Skeletal muscle satellite cell (primary cell): ENCODE results near the gene PPP1R1A.

Experiments
- H3K27me3 ChIP-seq: 2 replicates; pipeline ENCODE4 v1.7.0; 2013; ENCODE audit warnings: low read length; ENCODE audit not compliant: control insufficient read depth, insufficient read depth
- H3K36me3 ChIP-seq: 2 replicates; pipeline ENCODE4 v1.7.0; 2013; ENCODE audit warnings: mild to moderate bottlenecking, control low read depth, low read length; ENCODE audit not compliant: insufficient read depth
- H3K4me1 ChIP-seq: 2 replicates; pipeline ENCODE4 v1.7.0; 2013; ENCODE audit warnings: low read length; ENCODE audit not compliant: control insufficient read depth, insufficient read depth
- H3K4me2 ChIP-seq: 2 replicates; pipeline ENCODE4 v1.7.0; 2013; ENCODE audit warnings: mild to moderate bottlenecking, low read length
- H3K4me3 ChIP-seq: 2 replicates; pipeline ENCODE4 v1.7.0; 2013; ENCODE audit warnings: low read length
- H3K9ac ChIP-seq: 2 replicates; pipeline ENCODE4 v1.7.0; 2013; ENCODE audit warnings: mild to moderate bottlenecking, low read depth, low read length, moderate library complexity
- H3K9me3 ChIP-seq: replicated peaks from 2 replicates; pipeline ENCODE4 v1.7.0; 2013; ENCODE audit warnings: mild to moderate bottlenecking, control low read depth, low read length

Gene PPP1R1A

DNA sequence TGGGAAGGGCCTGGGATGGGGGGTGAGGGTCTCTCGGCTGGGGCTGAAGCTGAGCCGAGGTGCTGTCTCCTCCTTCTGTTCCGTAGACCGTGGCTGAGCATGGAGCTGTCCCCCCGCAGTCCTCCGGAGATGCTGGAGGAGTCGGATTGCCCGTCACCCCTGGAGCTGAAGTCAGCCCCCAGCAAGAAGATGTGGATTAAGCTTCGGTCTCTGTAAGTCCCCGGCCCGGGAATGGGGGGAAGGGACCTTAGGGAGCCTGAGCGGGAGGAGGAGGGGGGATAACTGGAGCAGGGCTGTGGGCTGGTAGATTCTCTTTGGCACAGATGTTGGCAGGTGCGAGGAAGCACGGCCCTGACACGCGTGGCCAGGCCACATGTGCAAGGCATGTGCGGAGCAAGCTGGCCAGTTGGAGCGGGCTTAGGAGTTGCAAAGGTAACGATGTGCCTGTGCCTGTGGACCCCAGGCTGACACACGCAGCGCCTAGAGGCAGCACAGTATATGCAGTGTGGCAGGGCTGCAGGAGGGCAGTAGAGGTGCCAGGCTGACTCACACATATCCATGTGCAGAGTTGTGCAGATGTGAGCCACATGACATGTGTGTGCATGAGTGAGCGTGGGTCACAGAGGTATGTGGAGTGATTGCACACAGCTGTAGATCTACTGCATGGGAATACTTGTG, 38.5 kb downstream of the PPP1R1A start:
- H3K4me1 ChIP-seq, result peaks cover 3% of the 10 kb centered on the region
- no peak overlapping the region for H3K9ac ChIP-seq
- H3K4me2 ChIP-seq, result peak overlapping the region; percentile 70
- peak overlapping the region; percentile 60 for H3K4me3 ChIP-seq
- no peaks in the 10 kb centered on the region for H3K9me3 ChIP-seq
- H3K27me3 ChIP-seq, result peaks cover 96% of the 10 kb centered on the region
- H3K36me3 ChIP-seq, result no peaks in the 10 kb centered on the region

- no peaks in the 10 kb centered on the region for H3K36me3 ChIP-seq
- H3K4me3 ChIP-seq, result no peak overlapping the region
- no peaks in the 10 kb centered on the region for H3K9me3 ChIP-seq
- H3K4me1 ChIP-seq, result peaks cover 3% of the 10 kb centered on the region
- no peak overlapping the region for H3K9ac ChIP-seq
- peaks cover 92% of the 10 kb centered on the region for H3K27me3 ChIP-seq
- no peak overlapping the region for H3K4me2 ChIP-seq
These were observed 41.9 kb downstream of the PPP1R1A start for GRCh38 chr12:54546511-54546910.

DNA sequence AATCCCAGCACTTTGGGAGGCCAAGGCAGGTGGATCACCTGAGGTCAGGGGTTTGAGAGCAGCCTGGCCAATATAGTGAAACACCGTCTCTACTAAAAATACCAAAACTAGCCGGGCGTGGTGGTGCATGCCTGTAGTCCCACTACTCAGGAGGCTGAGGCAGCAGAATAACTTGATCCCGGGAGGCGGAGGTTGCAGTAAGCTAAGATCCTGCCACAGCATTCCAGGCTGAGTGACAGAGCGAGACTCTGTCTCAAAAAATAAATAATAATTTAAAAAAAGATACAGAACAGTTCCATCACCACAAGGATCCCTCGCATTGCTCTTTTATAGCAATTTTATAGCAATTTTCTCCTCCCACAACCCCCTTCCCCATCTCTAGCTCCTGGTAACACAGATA, 43.7 kb downstream of the PPP1R1A start:
- Histone ChIP-seq H3K4me3 (no peak overlapping the region), H3K4me2 (no peak overlapping the region), H3K27me3 (peaks cover 90% of the 10 kb centered on the region), H3K4me1 (peaks cover 3% of the 10 kb centered on the region), H3K36me3 (no peaks in the 10 kb centered on the region), H3K9ac (no peak overlapping the region), H3K9me3 (no peaks in the 10 kb centered on the region)

DNA sequence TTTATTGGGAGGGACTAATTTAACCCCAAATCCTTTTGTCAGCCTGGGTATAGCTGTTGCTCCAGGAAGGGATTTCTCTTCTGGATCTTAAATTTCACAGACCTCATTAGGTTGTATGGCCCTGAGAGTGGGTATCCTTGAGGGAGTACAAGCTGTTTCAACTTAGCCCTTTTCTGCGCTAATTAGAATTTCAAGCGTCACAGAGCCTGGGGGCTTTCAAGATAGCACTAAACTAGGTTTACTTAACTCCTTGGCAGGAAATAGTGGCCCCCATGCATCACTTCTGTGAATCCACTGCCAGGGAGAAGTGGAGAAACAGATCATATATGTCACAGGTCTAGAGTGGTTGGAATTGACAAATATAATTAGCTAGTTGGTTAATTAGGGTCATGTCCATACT, 44.9 kb downstream of the PPP1R1A start:
- no peaks in the 10 kb centered on the region for H3K9me3 ChIP-seq
- H3K4me3 ChIP-seq, result no peak overlapping the region
- no peaks in the 10 kb centered on the region for H3K36me3 ChIP-seq
- peaks cover 91% of the 10 kb centered on the region for H3K27me3 ChIP-seq
- H3K9ac ChIP-seq, result no peak overlapping the region
- no peak overlapping the region for H3K4me2 ChIP-seq
- no peaks in the 10 kb centered on the region for H3K4me1 ChIP-seq

- Histone ChIP-seq H3K9ac (no peak overlapping the region), H3K9me3 (no peaks in the 10 kb centered on the region), H3K27me3 (peaks cover 90% of the 10 kb centered on the region), H3K4me1 (no peaks in the 10 kb centered on the region), H3K4me2 (no peak overlapping the region), H3K4me3 (no peak overlapping the region), H3K36me3 (no peaks in the 10 kb centered on the region)
These were observed 46.6 kb downstream of the PPP1R1A start for GRCh38 chr12:54541751-54542290.

- H3K9me3 ChIP-seq, result no peaks in the 10 kb centered on the region
- no peak overlapping the region for H3K9ac ChIP-seq
- no peaks in the 10 kb centered on the region for H3K36me3 ChIP-seq
- no peak overlapping the region for H3K4me2 ChIP-seq
- peaks cover 81% of the 10 kb centered on the region for H3K27me3 ChIP-seq
- no peak overlapping the region for H3K4me3 ChIP-seq
- no peaks in the 10 kb centered on the region for H3K4me1 ChIP-seq
These were observed 50.2 kb downstream of the PPP1R1A start for GRCh38 chr12:54538136-54538700.

DNA sequence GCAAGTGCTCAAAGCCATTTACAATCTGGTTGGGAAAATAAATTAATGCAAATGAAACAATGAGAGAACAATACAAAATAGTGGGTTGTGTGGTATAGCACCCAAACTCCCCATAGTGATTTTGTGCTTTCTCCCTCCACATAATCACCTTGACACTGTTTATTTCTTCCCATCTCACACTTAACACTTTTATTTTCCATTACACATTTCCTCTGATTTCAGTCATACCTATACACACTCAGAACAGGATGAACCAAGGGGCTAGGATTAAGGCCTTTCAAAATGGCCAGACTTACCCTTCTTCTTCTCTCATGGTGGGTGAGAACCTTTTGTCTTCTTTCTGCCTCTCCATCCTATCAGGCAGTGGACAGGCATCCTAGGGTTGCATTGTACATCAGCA, 53.0 kb downstream of the PPP1R1A start:
- H3K4me2 ChIP-seq, result no peak overlapping the region
- H3K4me1 ChIP-seq, result no peaks in the 10 kb centered on the region
- no peaks in the 10 kb centered on the region for H3K9me3 ChIP-seq
- no peaks in the 10 kb centered on the region for H3K36me3 ChIP-seq
- no peak overlapping the region for H3K4me3 ChIP-seq
- peaks cover 80% of the 10 kb centered on the region for H3K27me3 ChIP-seq
- no peak overlapping the region for H3K9ac ChIP-seq

DNA sequence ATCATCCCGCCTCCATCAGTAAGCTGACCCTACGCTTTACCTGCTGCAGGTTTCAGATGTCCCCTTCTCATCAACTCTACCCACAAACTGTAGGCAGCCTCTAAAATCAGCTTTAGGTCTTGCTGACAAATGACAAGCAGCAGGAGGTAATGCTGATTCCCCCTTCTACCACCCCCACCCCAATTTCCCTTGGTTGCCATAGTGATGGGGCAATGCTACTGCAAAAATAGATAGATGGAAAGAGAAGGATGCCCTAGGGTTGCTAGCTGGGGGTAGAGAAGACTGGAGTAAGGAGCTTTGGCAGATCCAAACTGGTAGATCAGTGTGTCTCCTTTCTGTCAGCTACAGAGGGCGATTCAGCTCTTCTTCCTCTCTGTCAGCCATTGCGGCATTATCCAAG, 58.9 kb downstream of the PPP1R1A start:
- no peaks in the 10 kb centered on the region for H3K4me1 ChIP-seq
- no peaks in the 10 kb centered on the region for H3K36me3 ChIP-seq

More for the DNA sequence above, 58.9 kb downstream of the PPP1R1A start:
- Histone ChIP-seq H3K4me3 (no peak overlapping the region), H3K4me2 (no peak overlapping the region), H3K9me3 (no peaks in the 10 kb centered on the region), H3K9ac (no peak overlapping the region), H3K27me3 (peaks cover 93% of the 10 kb centered on the region)
